Loucy (cell line): ENCODE results near the gene BRD4.
A peak's percentile ranks its signal among the peaks of the same experiment; 100 is the strongest.

Experiments
- H2AFZ ChIP-seq: fragments of 200-600 bp; sonication (generic); 2 replicates; pipeline ENCODE4 v1.6.0; 2016; ENCODE audit warnings: antibody characterized with exemption, mild to moderate bottlenecking, low read length, moderate library complexity
- H3F3A ChIP-seq: fragments of 200-600 bp; 2 replicates; pipeline ENCODE4 v1.6.0; 2016; ENCODE audit warnings: antibody characterized with exemption, low read depth, mild to moderate bottlenecking
- H3K27me3 ChIP-seq: fragments of 200-600 bp; sonication (generic); 2 replicates; pipeline ENCODE4 v1.6.1; 2014; ENCODE audit warnings: low read length, mild to moderate bottlenecking; ENCODE audit not compliant: insufficient read depth, poor library complexity, severe bottlenecking
- H3K36me3 ChIP-seq: fragments of 200-600 bp; sonication (generic); 2 replicates; pipeline ENCODE4 v1.6.1; 2016; ENCODE audit warnings: low read length; ENCODE audit not compliant: insufficient read depth
- H3K4me1 ChIP-seq: fragments of 200-600 bp; sonication (generic); 2 replicates; pipeline ENCODE4 v1.5.1; 2014; ENCODE audit warnings: low read length, mild to moderate bottlenecking; ENCODE audit not compliant: insufficient read depth, poor library complexity, severe bottlenecking
- H3K4me2 ChIP-seq: fragments of 200-600 bp; sonication (generic); 2 replicates; pipeline ENCODE4 v1.6.0; 2014; ENCODE audit warnings: antibody characterized with exemption, low read length, low read depth, mild to moderate bottlenecking; ENCODE audit not compliant: poor library complexity, severe bottlenecking
- H3K4me3 ChIP-seq: fragments of 200-600 bp; sonication (generic); 2 replicates; pipeline ENCODE4 v1.5.1; 2014; ENCODE audit warnings: low read length, mild to moderate bottlenecking, mixed read lengths; ENCODE audit not compliant: poor library complexity, severe bottlenecking
- H3K79me2 ChIP-seq: fragments of 200-600 bp; sonication (generic); 2 replicates; pipeline ENCODE4 v1.6.1; 2014; ENCODE audit warnings: low read length; ENCODE audit not compliant: insufficient read depth
- H3K9ac ChIP-seq: fragments of 200-600 bp; sonication (generic); 2 replicates; pipeline ENCODE4 v1.6.0; 2014; ENCODE audit warnings: mild to moderate bottlenecking, low read depth, low read length, moderate library complexity; ENCODE audit not compliant: poor library complexity, severe bottlenecking
- H3K9me2 ChIP-seq: fragments of 200-600 bp; sonication (generic); replicated peaks from 2 replicates; pipeline ENCODE4 v1.6.1; 2016; ENCODE audit warnings: low read depth, low read length, mixed read lengths
- H3K9me3 ChIP-seq: fragments of 200-600 bp; sonication (generic); 2 replicates; pipeline ENCODE4 v1.6.1; 2014; ENCODE audit warnings: mild to moderate bottlenecking, antibody characterized with exemption, low read length, low read depth; ENCODE audit not compliant: insufficient read depth
- H4K20me1 ChIP-seq: fragments of 200-600 bp; sonication (generic); 2 replicates; pipeline ENCODE4 v1.6.0; 2014; ENCODE audit warnings: antibody characterized with exemption, low read length, mild to moderate bottlenecking; ENCODE audit not compliant: insufficient read depth, poor library complexity, severe bottlenecking
- CTCF ChIP-seq: fragments of 200-600 bp; sonication (generic); conservative IDR thresholded peaks from 2 replicates; pipeline ENCODE4 v1.5.1; 2014; ENCODE audit warnings: mild to moderate bottlenecking, antibody characterized with exemption, low read length
- EZH2phosphoT487 ChIP-seq: fragments of 200-600 bp; IDR thresholded peaks from 2 replicates; pipeline ENCODE4 v1.6.1; 2018; ENCODE audit warnings: antibody characterized with exemption, mild to moderate bottlenecking, moderate library complexity, borderline replicate concordance

BRD4 gene

GRCh38 chr19:15294561-15294990, 37.8 kb downstream of the BRD4 start:
- Histone ChIP-seq H4K20me1 (peaks cover 80% of the 10 kb centered on the region), H3K4me1 (peaks cover 92% of the 10 kb centered on the region), H3K27me3 (no peaks in the 10 kb centered on the region)

GRCh38 chr19:15293781-15294491, 38.4 kb downstream of the BRD4 start:
- Histone ChIP-seq H3K36me3 (peaks cover 9% of the 10 kb centered on the region; the same call in 1 of the 2 replicates), H3K27me3 (no peaks in the 10 kb centered on the region), H4K20me1 (peaks cover 79% of the 10 kb centered on the region), H3K9ac (peak overlapping the region; percentile 71), H3K4me2 (peak overlapping the region; percentile 61), H3K9me3 (no peaks in the 10 kb centered on the region), H3K4me3 (peak overlapping the region; percentile 55), H3K79me2 (peaks cover 88% of the 10 kb centered on the region), H3K9me2 (no peaks in the 10 kb centered on the region), H3K4me1 (peaks cover 90% of the 10 kb centered on the region), H3F3A (peaks cover 25% of the 10 kb centered on the region), H2AFZ (no peak overlapping the region)
- TF ChIP-seq CTCF: no peak
- TF ChIP-seq EZH2phosphoT487: no peak

More at GRCh38 chr19:15294561-15294990, 37.8 kb downstream of the BRD4 start:
- Histone ChIP-seq H3K9ac (peak overlapping the region; percentile 71), H3K4me2 (peak overlapping the region; percentile 61), H3K9me2 (no peaks in the 10 kb centered on the region), H3K36me3 (peaks cover 9% of the 10 kb centered on the region; the same call in 1 of the 2 replicates), H2AFZ (no peak overlapping the region), H3F3A (peaks cover 25% of the 10 kb centered on the region), H3K9me3 (no peaks in the 10 kb centered on the region), H3K4me3 (no peak overlapping the region), H3K79me2 (peaks cover 89% of the 10 kb centered on the region)
- TF ChIP-seq EZH2phosphoT487 (no peak), CTCF (no peak)

- Histone ChIP-seq H3K9me3 (no peaks in the 10 kb centered on the region), H3K36me3 (peaks cover 9% of the 10 kb centered on the region; the same call in 1 of the 2 replicates), H3K9me2 (no peaks in the 10 kb centered on the region), H3K4me3 (peak overlapping the region; percentile 55), H3K4me2 (peak overlapping the region; percentile 61), H3F3A (peaks cover 25% of the 10 kb centered on the region), H2AFZ (no peak overlapping the region), H4K20me1 (peaks cover 80% of the 10 kb centered on the region), H3K9ac (peak overlapping the region; percentile 71), H3K4me1 (peaks cover 90% of the 10 kb centered on the region), H3K79me2 (peaks cover 88% of the 10 kb centered on the region), H3K27me3 (no peaks in the 10 kb centered on the region)
- no peak for TF ChIP-seq CTCF
- no peak for TF ChIP-seq EZH2phosphoT487
These were observed 39.3 kb downstream of the BRD4 start for GRCh38 chr19:15292847-15293582.
